Loucy (cell line): ENCODE measurements around the gene GET4.

ENCODE experiments used
- H2AFZ ChIP-seq: fragments of 200-600 bp; sonication (generic); 2 replicates; pipeline ENCODE4 v1.6.0; 2016; ENCODE audit warnings: antibody characterized with exemption, mild to moderate bottlenecking, low read length, moderate library complexity
- H3F3A ChIP-seq: fragments of 200-600 bp; 2 replicates; pipeline ENCODE4 v1.6.0; 2016; ENCODE audit warnings: antibody characterized with exemption, low read depth, mild to moderate bottlenecking
- H3K27me3 ChIP-seq: fragments of 200-600 bp; sonication (generic); 2 replicates; pipeline ENCODE4 v1.6.1; 2014; ENCODE audit warnings: low read length, mild to moderate bottlenecking; ENCODE audit not compliant: insufficient read depth, poor library complexity, severe bottlenecking
- H3K36me3 ChIP-seq: fragments of 200-600 bp; sonication (generic); 2 replicates; pipeline ENCODE4 v1.6.1; 2016; ENCODE audit warnings: low read length; ENCODE audit not compliant: insufficient read depth
- H3K4me1 ChIP-seq: fragments of 200-600 bp; sonication (generic); 2 replicates; pipeline ENCODE4 v1.5.1; 2014; ENCODE audit warnings: low read length, mild to moderate bottlenecking; ENCODE audit not compliant: insufficient read depth, poor library complexity, severe bottlenecking
- H3K4me2 ChIP-seq: fragments of 200-600 bp; sonication (generic); 2 replicates; pipeline ENCODE4 v1.6.0; 2014; ENCODE audit warnings: antibody characterized with exemption, low read length, low read depth, mild to moderate bottlenecking; ENCODE audit not compliant: poor library complexity, severe bottlenecking
- H3K4me3 ChIP-seq: fragments of 200-600 bp; sonication (generic); 2 replicates; pipeline ENCODE4 v1.5.1; 2014; ENCODE audit warnings: low read length, mild to moderate bottlenecking, mixed read lengths; ENCODE audit not compliant: poor library complexity, severe bottlenecking
- H3K79me2 ChIP-seq: fragments of 200-600 bp; sonication (generic); 2 replicates; pipeline ENCODE4 v1.6.1; 2014; ENCODE audit warnings: low read length; ENCODE audit not compliant: insufficient read depth
- H3K9ac ChIP-seq: fragments of 200-600 bp; sonication (generic); 2 replicates; pipeline ENCODE4 v1.6.0; 2014; ENCODE audit warnings: mild to moderate bottlenecking, low read depth, low read length, moderate library complexity; ENCODE audit not compliant: poor library complexity, severe bottlenecking
- H3K9me2 ChIP-seq: fragments of 200-600 bp; sonication (generic); replicated peaks from 2 replicates; pipeline ENCODE4 v1.6.1; 2016; ENCODE audit warnings: low read depth, low read length, mixed read lengths
- H3K9me3 ChIP-seq: fragments of 200-600 bp; sonication (generic); 2 replicates; pipeline ENCODE4 v1.6.1; 2014; ENCODE audit warnings: mild to moderate bottlenecking, antibody characterized with exemption, low read length, low read depth; ENCODE audit not compliant: insufficient read depth
- H4K20me1 ChIP-seq: fragments of 200-600 bp; sonication (generic); 2 replicates; pipeline ENCODE4 v1.6.0; 2014; ENCODE audit warnings: antibody characterized with exemption, low read length, mild to moderate bottlenecking; ENCODE audit not compliant: insufficient read depth, poor library complexity, severe bottlenecking
- EZH2phosphoT487 ChIP-seq: fragments of 200-600 bp; IDR thresholded peaks from 2 replicates; pipeline ENCODE4 v1.6.1; 2018; ENCODE audit warnings: antibody characterized with exemption, mild to moderate bottlenecking, moderate library complexity, borderline replicate concordance
- TF ChIP-seq, protein P1 (sequence below): fragments of 200-600 bp; sonication (generic); conservative IDR thresholded peaks from 2 replicates; pipeline ENCODE4 v1.5.1; 2014; ENCODE audit warnings: mild to moderate bottlenecking, antibody characterized with exemption, low read length

The GET4 gene

DNA sequence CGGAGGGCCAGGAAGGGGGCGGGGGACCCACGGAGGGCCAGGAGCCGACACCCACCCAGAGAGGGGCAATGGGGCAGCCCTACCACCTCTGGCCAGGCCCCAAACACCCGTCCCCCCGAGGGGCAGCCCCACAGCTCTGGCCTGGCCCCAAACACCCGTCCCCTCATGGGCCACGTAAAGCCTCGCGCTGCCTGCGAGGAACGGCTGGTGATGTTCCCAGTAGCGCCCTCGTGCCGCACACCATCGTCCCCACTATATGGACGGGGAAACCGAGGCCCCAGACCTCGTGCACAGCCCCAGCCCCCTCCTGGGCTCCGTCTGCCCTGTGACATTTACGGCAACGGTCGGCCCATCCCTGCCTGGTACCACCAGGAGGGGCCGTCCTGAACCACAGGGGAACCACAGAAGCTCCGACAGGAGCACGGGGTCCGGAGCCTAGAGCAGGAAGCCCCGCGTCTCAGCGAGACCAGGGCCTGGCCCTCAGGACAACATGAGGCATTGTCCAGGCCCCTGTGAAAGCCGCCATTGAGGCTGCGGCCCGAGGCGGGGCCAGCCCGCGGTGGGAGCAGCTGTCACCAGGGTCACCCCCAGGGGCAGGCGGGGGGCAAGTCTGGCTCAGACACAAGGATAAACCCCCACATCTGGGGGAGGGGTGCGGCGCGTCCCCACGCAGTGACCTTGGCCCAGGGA, 35.6 kb downstream of the GET4 start:
- H3F3A ChIP-seq = no peaks in the 10 kb centered on the region
- H3K4me2 ChIP-seq = no peak overlapping the region
- H3K79me2 ChIP-seq = no peaks in the 10 kb centered on the region
- TF ChIP-seq, protein P1, sequence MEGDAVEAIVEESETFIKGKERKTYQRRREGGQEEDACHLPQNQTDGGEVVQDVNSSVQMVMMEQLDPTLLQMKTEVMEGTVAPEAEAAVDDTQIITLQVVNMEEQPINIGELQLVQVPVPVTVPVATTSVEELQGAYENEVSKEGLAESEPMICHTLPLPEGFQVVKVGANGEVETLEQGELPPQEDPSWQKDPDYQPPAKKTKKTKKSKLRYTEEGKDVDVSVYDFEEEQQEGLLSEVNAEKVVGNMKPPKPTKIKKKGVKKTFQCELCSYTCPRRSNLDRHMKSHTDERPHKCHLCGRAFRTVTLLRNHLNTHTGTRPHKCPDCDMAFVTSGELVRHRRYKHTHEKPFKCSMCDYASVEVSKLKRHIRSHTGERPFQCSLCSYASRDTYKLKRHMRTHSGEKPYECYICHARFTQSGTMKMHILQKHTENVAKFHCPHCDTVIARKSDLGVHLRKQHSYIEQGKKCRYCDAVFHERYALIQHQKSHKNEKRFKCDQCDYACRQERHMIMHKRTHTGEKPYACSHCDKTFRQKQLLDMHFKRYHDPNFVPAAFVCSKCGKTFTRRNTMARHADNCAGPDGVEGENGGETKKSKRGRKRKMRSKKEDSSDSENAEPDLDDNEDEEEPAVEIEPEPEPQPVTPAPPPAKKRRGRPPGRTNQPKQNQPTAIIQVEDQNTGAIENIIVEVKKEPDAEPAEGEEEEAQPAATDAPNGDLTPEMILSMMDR = no peak
- no peak for TF ChIP-seq EZH2phosphoT487
- H3K4me3 ChIP-seq = no peak overlapping the region
- H3K27me3 ChIP-seq = no peaks in the 10 kb centered on the region
- no peaks in the 10 kb centered on the region for H3K9me3 ChIP-seq
- H4K20me1 ChIP-seq = no peaks in the 10 kb centered on the region
- H3K4me1 ChIP-seq = no peaks in the 10 kb centered on the region
- no peak overlapping the region for H3K9ac ChIP-seq
- H3K36me3 ChIP-seq = no peaks in the 10 kb centered on the region
- H2AFZ ChIP-seq = no peak overlapping the region
- no peaks in the 10 kb centered on the region for H3K9me2 ChIP-seq

DNA sequence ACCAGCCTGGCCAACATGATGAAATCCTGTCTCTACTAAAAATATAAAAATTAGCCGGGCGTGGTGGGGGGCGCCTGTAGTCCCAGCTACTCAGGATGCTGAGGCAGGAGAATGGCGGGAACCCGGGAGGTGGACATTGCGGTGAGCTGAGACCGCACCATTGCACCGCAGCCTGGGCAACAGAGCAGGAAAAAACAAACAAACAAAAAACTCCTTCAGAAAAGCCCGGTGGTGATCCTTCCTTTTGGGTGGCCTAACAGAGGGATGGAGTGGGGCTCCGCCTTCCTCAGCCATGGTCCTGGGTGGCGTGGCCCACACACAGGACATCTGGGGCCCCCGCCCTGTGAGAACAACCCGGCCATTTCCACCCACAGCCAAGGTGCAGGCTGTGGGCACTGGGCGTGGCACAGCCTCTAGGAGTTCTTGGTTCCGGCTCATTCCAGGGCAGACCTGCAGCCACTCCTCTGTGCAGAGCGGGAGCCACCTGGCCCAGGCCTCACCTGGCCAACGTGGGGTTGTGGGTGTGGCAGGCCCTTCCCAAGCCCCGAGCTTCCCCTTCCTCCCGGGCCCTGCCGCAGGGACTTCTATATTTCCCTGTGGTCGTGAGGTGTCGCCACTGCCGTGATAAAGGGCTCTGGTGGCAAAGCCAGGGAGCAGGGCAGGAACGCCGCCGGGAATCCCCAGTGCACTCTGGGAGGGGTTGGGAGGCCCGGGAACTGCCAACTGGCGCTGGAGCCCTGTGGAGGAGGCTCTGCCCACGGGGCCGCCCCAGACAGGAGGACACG, 37.6 kb downstream of the GET4 start:
- no peak for TF ChIP-seq EZH2phosphoT487

DNA sequence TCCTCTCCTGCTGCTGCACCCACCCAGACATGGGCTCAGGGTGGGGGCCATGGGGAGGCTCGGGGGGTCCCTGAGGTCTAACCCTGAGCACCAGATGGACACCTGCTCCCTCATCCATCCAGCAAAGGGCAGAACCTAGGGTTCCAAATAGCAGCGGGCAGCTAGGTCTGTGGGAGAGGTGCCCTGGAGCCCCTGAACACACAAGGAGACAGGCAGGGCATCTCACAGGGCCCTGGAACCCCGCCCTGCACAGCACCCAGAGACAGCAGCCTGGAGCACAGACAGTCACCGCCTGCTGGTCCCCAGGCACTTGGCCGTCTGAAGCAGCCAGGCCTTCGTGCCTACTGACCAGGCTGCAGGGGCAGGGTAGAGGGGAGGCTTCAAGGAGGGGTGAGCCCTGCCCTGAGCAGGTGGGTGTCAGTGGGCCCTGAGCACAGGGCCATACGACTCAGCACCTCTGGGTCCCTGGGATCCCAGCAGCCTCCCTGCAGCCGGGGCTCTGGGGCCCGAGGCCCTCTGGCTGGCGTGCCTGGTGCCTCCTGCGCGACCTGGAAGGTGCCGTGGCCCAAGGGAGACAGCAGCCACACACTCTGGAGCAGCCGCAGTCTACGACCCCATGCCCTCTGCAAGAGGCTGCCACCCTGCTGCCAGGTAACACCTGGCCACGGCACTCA, 38.3 kb downstream of the GET4 start:
- Histone ChIP-seq H3K4me2 (no peak overlapping the region), H3K9ac (no peak overlapping the region), H4K20me1 (no peaks in the 10 kb centered on the region), H3K79me2 (no peaks in the 10 kb centered on the region), H3K9me3 (no peaks in the 10 kb centered on the region), H3K4me3 (no peak overlapping the region), H3K4me1 (peaks cover 3% of the 10 kb centered on the region), H3K27me3 (no peaks in the 10 kb centered on the region), H3F3A (no peaks in the 10 kb centered on the region), H2AFZ (no peak overlapping the region), H3K9me2 (no peaks in the 10 kb centered on the region), H3K36me3 (no peaks in the 10 kb centered on the region)
- TF ChIP-seq, protein P1 = no peak
- TF ChIP-seq EZH2phosphoT487 = no peak

More for the DNA sequence above, 37.6 kb downstream of the GET4 start:
- Histone ChIP-seq H3F3A (no peaks in the 10 kb centered on the region), H3K9me2 (no peaks in the 10 kb centered on the region), H3K9me3 (no peaks in the 10 kb centered on the region), H3K9ac (no peak overlapping the region), H3K79me2 (no peaks in the 10 kb centered on the region), H3K27me3 (no peaks in the 10 kb centered on the region), H4K20me1 (no peaks in the 10 kb centered on the region), H3K4me3 (no peak overlapping the region), H3K4me1 (no peaks in the 10 kb centered on the region), H3K36me3 (no peaks in the 10 kb centered on the region), H2AFZ (no peak overlapping the region), H3K4me2 (no peak overlapping the region)
